ENCODE results near the gene DPH7.
"Not testable (repeated sequence)": the region's sequence is repeated elsewhere in the genome, so short reads cannot be mapped to it uniquely, and the experiment has no call there.

The DPH7 gene

GRCh38 chr9:137580209-137580953 lies 1.7 kb upstream of the DPH7 start:
- DNase-seq, result no peak

GRCh38 chr9:137579259-137579604 lies 507 bp upstream of the DPH7 start:
- no peak for DNase-seq

GRCh38 chr9:137575716-137576411 lies 2.9 kb downstream of the DPH7 start:
- DNase-seq, result no peak

- no peak for DNase-seq
Measured at GRCh38 chr9:137575364-137575715, 3.4 kb downstream of the DPH7 start.

- no peak for DNase-seq
Measured at GRCh38 chr9:137574192-137574591, 4.5 kb downstream of the DPH7 start.

GRCh38 chr9:137570566-137570965 lies 8.2 kb downstream of the DPH7 start:
- no peak for DNase-seq

- DNase-seq, result no peak
Measured at GRCh38 chr9:137569609-137570203, 9.0 kb downstream of the DPH7 start.

GRCh38 chr9:137568445-137568844 lies 10.3 kb downstream of the DPH7 start:
- DNase-seq, result not testable (repeated sequence)

- DNase-seq, result no peak
Measured at GRCh38 chr9:137564817-137565411, 13.8 kb downstream of the DPH7 start.

- DNase-seq, result no peak
Measured at GRCh38 chr9:137564134-137564533, 14.6 kb downstream of the DPH7 start.

GRCh38 chr9:137558127-137558526 lies 20.6 kb downstream of the DPH7 start:
- no peak for DNase-seq

GRCh38 chr9:137556069-137556838 lies 22.5 kb downstream of the DPH7 start:
- no peak for DNase-seq

GRCh38 chr9:137555179-137555578 lies 23.5 kb downstream of the DPH7 start:
- no peak for DNase-seq

GRCh38 chr9:137554349-137554748 lies 24.4 kb downstream of the DPH7 start:
- DNase-seq, result no peak

GRCh38 chr9:137553654-137554053 lies 25.1 kb downstream of the DPH7 start:
- not testable (repeated sequence) for DNase-seq

GRCh38 chr9:137552022-137552768 lies 26.5 kb downstream of the DPH7 start:
- DNase-seq, result peak; percentile 38

GRCh38 chr9:137551264-137552021 lies 27.3 kb downstream of the DPH7 start, which contains the start of gene MRPL41:
Gene MRPL41 (plus strand): TSS chr9:137551879. CDS start chr9:137552082, 203 bp downstream.
- peak; percentile 92 for DNase-seq

- not testable (repeated sequence) for DNase-seq
Measured at GRCh38 chr9:137550958-137551263, 27.8 kb downstream of the DPH7 start.

GRCh38 chr9:137550231-137550621 lies 28.5 kb downstream of the DPH7 start, which contains the start of gene PNPLA7:
Gene PNPLA7 (minus strand): TSS chr9:137550402. CDS start chr9:137550197, 205 bp downstream.
- DNase-seq, result peak; percentile 42

- no peak for DNase-seq
Measured at GRCh38 chr9:137547687-137548543, 30.8 kb downstream of the DPH7 start.

Measured in activated naive CD4-positive, alpha-beta T cell treated with anti-CD3 and anti-CD28 coated beads, Interleukin-2, amount 50 U/mL, for 16 hours (primary cell).